ENCODE data around the gene CACHD1.
"Not testable (repeated sequence)": the region's sequence is repeated elsewhere in the genome, so short reads cannot be mapped to it uniquely, and the experiment has no call there.

The CACHD1 gene

GRCh38 chr1:64701886-64702285 lies 232.0 kb downstream of the CACHD1 start:
- H3K9me3 ChIP-seq (ENCODE audit: control insufficient read depth, insufficient read depth, low read length) = no peaks in the 10 kb centered on the region
- H3K36me3 ChIP-seq (ENCODE audit: control insufficient read depth, insufficient read depth, low read length) = no peaks in the 10 kb centered on the region
- peaks cover 7% of the 10 kb centered on the region for H3K4me1 ChIP-seq (ENCODE audit: control insufficient read depth, insufficient read depth, low read length)
- H3K27me3 ChIP-seq (ENCODE audit: control insufficient read depth, insufficient read depth, low read length) = no peaks in the 10 kb centered on the region
- no peak overlapping the region for H3K4me3 ChIP-seq (ENCODE audit: low read depth, low read length)
- no peak overlapping the region for H3K27ac ChIP-seq (ENCODE audit: low read depth, low read length)
- no peak overlapping the region for H3K9ac ChIP-seq (ENCODE audit: low read depth, low read length)

GRCh38 chr1:64702670-64703069 lies 232.7 kb downstream of the CACHD1 start:
- H3K4me3 ChIP-seq (ENCODE audit: low read depth, low read length); H3K4me1 ChIP-seq (ENCODE audit: control insufficient read depth, insufficient read depth, low read length): not testable (repeated sequence)

DNA sequence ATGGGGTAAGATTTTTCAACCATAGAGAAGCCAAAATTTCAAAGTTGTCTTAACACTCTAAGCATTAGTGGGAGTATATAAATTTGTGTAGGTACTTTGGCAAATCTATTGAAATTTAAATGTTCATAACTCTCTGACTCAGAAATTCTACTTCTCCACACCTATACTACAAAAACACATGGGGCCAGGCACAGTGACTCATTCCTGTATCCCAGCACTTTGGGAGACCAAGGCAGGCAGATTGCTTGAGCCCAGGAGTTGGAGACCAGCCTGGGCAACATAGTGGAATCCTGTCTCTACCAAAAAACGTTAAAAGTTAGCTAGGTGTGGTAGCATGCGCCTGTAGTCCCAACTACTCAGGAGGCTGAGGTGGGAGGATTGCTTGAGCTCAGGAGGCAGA lies 233.7 kb downstream of the CACHD1 start:
- peaks cover 7% of the 10 kb centered on the region for H3K4me1 ChIP-seq (ENCODE audit: control insufficient read depth, insufficient read depth, low read length)
- no peaks in the 10 kb centered on the region for H3K27me3 ChIP-seq (ENCODE audit: control insufficient read depth, insufficient read depth, low read length)

More at GRCh38 chr1:64702670-64703069, 232.7 kb downstream of the CACHD1 start:
- H3K9me3 ChIP-seq (ENCODE audit: control insufficient read depth, insufficient read depth, low read length); H3K36me3 ChIP-seq (ENCODE audit: control insufficient read depth, insufficient read depth, low read length); H3K9ac ChIP-seq (ENCODE audit: low read depth, low read length); H3K27me3 ChIP-seq (ENCODE audit: control insufficient read depth, insufficient read depth, low read length); H3K27ac ChIP-seq (ENCODE audit: low read depth, low read length): not testable (repeated sequence)

DNA sequence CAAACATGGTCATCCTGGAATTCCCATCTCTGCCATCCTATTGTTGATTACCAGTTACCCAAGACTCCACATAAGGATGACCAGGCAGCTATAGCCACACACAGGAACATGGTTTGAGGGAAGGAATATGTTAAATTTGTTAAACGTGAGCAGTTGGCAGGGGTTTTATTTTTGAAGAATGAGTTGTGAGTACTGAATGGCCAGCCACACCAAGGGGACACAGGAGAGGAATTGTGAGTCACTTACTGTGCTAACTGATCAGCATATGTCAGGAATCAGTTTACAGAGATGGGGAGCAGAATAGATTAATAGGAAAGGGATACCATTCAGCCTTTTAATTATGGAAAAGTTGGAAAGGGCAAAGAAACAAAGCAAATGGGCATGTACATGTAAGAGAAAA lies 235.7 kb downstream of the CACHD1 start:
- H3K4me3 ChIP-seq (ENCODE audit: low read depth, low read length) = no peak overlapping the region
- H3K9ac ChIP-seq (ENCODE audit: low read depth, low read length) = no peak overlapping the region
- H3K9me3 ChIP-seq (ENCODE audit: control insufficient read depth, insufficient read depth, low read length) = no peaks in the 10 kb centered on the region
- no peaks in the 10 kb centered on the region for H3K36me3 ChIP-seq (ENCODE audit: control insufficient read depth, insufficient read depth, low read length)
- H3K27me3 ChIP-seq (ENCODE audit: control insufficient read depth, insufficient read depth, low read length) = no peaks in the 10 kb centered on the region
- no peaks in the 10 kb centered on the region for H3K4me1 ChIP-seq (ENCODE audit: control insufficient read depth, insufficient read depth, low read length)
- H3K27ac ChIP-seq (ENCODE audit: low read depth, low read length) = no peak overlapping the region

More for the DNA sequence above, 233.7 kb downstream of the CACHD1 start:
- H3K4me3 ChIP-seq (ENCODE audit: low read depth, low read length) = no peak overlapping the region
- H3K9ac ChIP-seq (ENCODE audit: low read depth, low read length) = no peak overlapping the region
- no peaks in the 10 kb centered on the region for H3K9me3 ChIP-seq (ENCODE audit: control insufficient read depth, insufficient read depth, low read length)
- no peak overlapping the region for H3K27ac ChIP-seq (ENCODE audit: low read depth, low read length)
- no peaks in the 10 kb centered on the region for H3K36me3 ChIP-seq (ENCODE audit: control insufficient read depth, insufficient read depth, low read length)

DNA sequence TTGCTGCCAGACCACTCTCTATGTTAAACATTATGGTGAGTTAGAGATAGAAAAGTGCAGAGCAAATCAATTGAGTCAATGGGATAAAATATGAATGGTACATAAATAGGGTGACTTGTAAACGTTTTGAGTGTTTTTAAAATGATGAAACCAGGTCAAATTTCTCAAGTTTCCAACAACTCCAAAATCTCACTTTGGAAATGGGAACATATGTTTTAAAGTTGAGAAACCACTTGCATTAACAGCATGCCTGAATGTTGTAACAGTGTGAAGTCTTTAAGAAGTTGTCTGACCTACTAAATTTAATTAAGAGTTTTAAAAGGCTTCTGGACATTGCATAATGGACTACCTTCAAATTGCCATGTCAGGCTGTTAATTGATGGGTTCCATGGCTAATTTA lies 241.3 kb downstream of the CACHD1 start:
- Histone ChIP-seq H3K27ac (ENCODE audit: low read depth, low read length) (no peak overlapping the region), H3K36me3 (ENCODE audit: control insufficient read depth, insufficient read depth, low read length) (no peaks in the 10 kb centered on the region), H3K9me3 (ENCODE audit: control insufficient read depth, insufficient read depth, low read length) (no peaks in the 10 kb centered on the region), H3K4me3 (ENCODE audit: low read depth, low read length) (no peak overlapping the region), H3K4me1 (ENCODE audit: control insufficient read depth, insufficient read depth, low read length) (peaks cover 7% of the 10 kb centered on the region), H3K27me3 (ENCODE audit: control insufficient read depth, insufficient read depth, low read length) (no peaks in the 10 kb centered on the region), H3K9ac (ENCODE audit: low read depth, low read length) (no peak overlapping the region)

GRCh38 chr1:64712049-64712448 lies 242.1 kb downstream of the CACHD1 start:
- no peak overlapping the region for H3K4me3 ChIP-seq (ENCODE audit: low read depth, low read length)
- no peak overlapping the region for H3K9ac ChIP-seq (ENCODE audit: low read depth, low read length)
- no peaks in the 10 kb centered on the region for H3K27me3 ChIP-seq (ENCODE audit: control insufficient read depth, insufficient read depth, low read length)
- no peak overlapping the region for H3K27ac ChIP-seq (ENCODE audit: low read depth, low read length)
- no peaks in the 10 kb centered on the region for H3K36me3 ChIP-seq (ENCODE audit: control insufficient read depth, insufficient read depth, low read length)
- peaks cover 7% of the 10 kb centered on the region for H3K4me1 ChIP-seq (ENCODE audit: control insufficient read depth, insufficient read depth, low read length)
- H3K9me3 ChIP-seq (ENCODE audit: control insufficient read depth, insufficient read depth, low read length) = no peaks in the 10 kb centered on the region

GRCh38 chr1:64715186-64715585 lies 245.3 kb downstream of the CACHD1 start:
- Histone ChIP-seq H3K4me3 (ENCODE audit: low read depth, low read length) (no peak overlapping the region), H3K9ac (ENCODE audit: low read depth, low read length) (no peak overlapping the region), H3K27me3 (ENCODE audit: control insufficient read depth, insufficient read depth, low read length) (no peaks in the 10 kb centered on the region), H3K4me1 (ENCODE audit: control insufficient read depth, insufficient read depth, low read length) (peaks cover 7% of the 10 kb centered on the region), H3K9me3 (ENCODE audit: control insufficient read depth, insufficient read depth, low read length) (no peaks in the 10 kb centered on the region), H3K36me3 (ENCODE audit: control insufficient read depth, insufficient read depth, low read length) (no peaks in the 10 kb centered on the region), H3K27ac (ENCODE audit: low read depth, low read length) (no peak overlapping the region)

GRCh38 chr1:64721135-64721534 lies 251.2 kb downstream of the CACHD1 start:
- H3K27me3 ChIP-seq (ENCODE audit: control insufficient read depth, insufficient read depth, low read length) = peaks cover 8% of the 10 kb centered on the region; the same call in 1 of the 2 replicates
- H3K36me3 ChIP-seq (ENCODE audit: control insufficient read depth, insufficient read depth, low read length) = no peaks in the 10 kb centered on the region
- no peak overlapping the region for H3K4me3 ChIP-seq (ENCODE audit: low read depth, low read length)
- H3K27ac ChIP-seq (ENCODE audit: low read depth, low read length) = no peak overlapping the region
- H3K4me1 ChIP-seq (ENCODE audit: control insufficient read depth, insufficient read depth, low read length) = 0 out of 2 replicates have a peak, but pooled peaks cover 4% of the 10 kb centered on the region
- H3K9ac ChIP-seq (ENCODE audit: low read depth, low read length) = no peak overlapping the region
- H3K9me3 ChIP-seq (ENCODE audit: control insufficient read depth, insufficient read depth, low read length) = no peaks in the 10 kb centered on the region

- Histone ChIP-seq H3K27me3 (ENCODE audit: control insufficient read depth, insufficient read depth, low read length) (peaks cover 8% of the 10 kb centered on the region; the same call in 1 of the 2 replicates), H3K4me3 (ENCODE audit: low read depth, low read length) (no peak overlapping the region), H3K9me3 (ENCODE audit: control insufficient read depth, insufficient read depth, low read length) (no peaks in the 10 kb centered on the region), H3K4me1 (ENCODE audit: control insufficient read depth, insufficient read depth, low read length) (0 out of 2 replicates have a peak, but pooled peaks cover 4% of the 10 kb centered on the region), H3K9ac (ENCODE audit: low read depth, low read length) (no peak overlapping the region), H3K27ac (ENCODE audit: low read depth, low read length) (no peak overlapping the region), H3K36me3 (ENCODE audit: control insufficient read depth, insufficient read depth, low read length) (no peaks in the 10 kb centered on the region)
Measured at GRCh38 chr1:64721576-64722145, 251.7 kb downstream of the CACHD1 start.

DNA sequence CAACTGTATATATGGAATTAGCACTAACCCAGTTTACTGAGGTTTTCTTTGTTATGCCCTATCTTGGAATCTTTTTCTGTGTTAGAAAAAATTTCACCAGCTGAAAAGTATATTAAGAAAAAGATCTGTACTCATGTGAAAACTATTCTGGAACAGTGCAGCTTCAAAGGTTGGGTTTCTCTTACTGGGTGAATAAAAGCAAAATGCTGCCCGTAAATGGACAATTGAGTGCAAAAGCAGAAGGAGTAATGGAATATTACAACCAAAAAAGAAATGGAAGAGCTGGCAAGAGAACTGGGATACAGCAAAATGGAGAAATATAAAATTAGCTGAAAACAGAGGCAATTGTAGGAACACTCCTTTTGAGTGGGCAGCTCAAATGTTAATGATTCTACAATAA lies 257.9 kb downstream of the CACHD1 start:
- Histone ChIP-seq H3K4me3 (ENCODE audit: low read depth, low read length) (no peak overlapping the region), H3K9me3 (ENCODE audit: control insufficient read depth, insufficient read depth, low read length) (no peaks in the 10 kb centered on the region), H3K9ac (ENCODE audit: low read depth, low read length) (no peak overlapping the region), H3K36me3 (ENCODE audit: control insufficient read depth, insufficient read depth, low read length) (no peaks in the 10 kb centered on the region), H3K4me1 (ENCODE audit: control insufficient read depth, insufficient read depth, low read length) (0 out of 2 replicates have a peak, but pooled peaks cover 4% of the 10 kb centered on the region), H3K27me3 (ENCODE audit: control insufficient read depth, insufficient read depth, low read length) (no peaks in the 10 kb centered on the region), H3K27ac (ENCODE audit: low read depth, low read length) (no peak overlapping the region)

DNA sequence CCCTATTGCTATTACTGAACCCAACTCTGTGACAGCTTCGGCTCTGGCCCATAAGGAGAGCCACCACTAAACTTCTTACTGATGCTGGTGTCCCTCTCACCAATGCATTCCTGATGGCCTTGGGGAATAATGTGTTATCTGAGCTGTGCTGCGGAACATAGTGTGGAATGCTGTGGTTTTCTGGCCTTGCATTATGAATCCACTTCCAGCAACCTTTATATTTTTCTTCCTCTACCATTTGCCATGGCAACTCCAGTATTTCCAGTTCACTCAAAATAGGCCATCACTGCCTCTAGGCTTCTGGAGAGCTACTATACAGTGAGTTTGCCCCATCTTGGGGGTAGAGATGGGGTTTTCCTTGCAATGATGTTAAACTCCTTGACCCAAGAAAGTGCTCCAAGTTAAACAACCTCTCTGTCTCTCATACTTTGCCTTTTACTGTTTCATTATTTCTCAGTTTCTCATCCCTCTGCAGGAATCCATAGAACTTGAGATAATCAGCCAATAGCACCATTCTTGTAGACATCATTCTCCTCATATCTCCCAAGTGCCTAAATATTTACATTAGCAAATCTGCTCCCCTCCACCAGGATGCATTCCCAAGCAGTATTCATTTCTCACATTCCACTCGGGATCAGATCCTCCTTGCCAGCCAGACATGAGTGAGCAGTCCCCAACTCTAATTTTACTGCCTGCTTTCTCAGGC lies 263.8 kb downstream of the CACHD1 start:
- no peaks in the 10 kb centered on the region for H3K36me3 ChIP-seq (ENCODE audit: control insufficient read depth, insufficient read depth, low read length)
- H3K9me3 ChIP-seq (ENCODE audit: control insufficient read depth, insufficient read depth, low read length) = no peaks in the 10 kb centered on the region
- H3K4me1 ChIP-seq (ENCODE audit: control insufficient read depth, insufficient read depth, low read length) = peaks cover 7% of the 10 kb centered on the region
- no peaks in the 10 kb centered on the region for H3K27me3 ChIP-seq (ENCODE audit: control insufficient read depth, insufficient read depth, low read length)
- H3K27ac ChIP-seq (ENCODE audit: low read depth, low read length) = no peak overlapping the region
- no peak overlapping the region for H3K9ac ChIP-seq (ENCODE audit: low read depth, low read length)
- H3K4me3 ChIP-seq (ENCODE audit: low read depth, low read length) = no peak overlapping the region

Data from HUES48 (cell line).